SU-DHL-6 (cell line): Measurements from ENCODE around the gene CCDC24.

Experiments
- CTCF ChIP-seq: fragments of 200-600 bp; sonication (generic); IDR thresholded peaks from one replicate; pipeline ENCODE4 v1.5.1; 2017; ENCODE audit warnings: antibody characterized with exemption, mild to moderate bottlenecking, low read length, moderate library complexity; ENCODE audit not compliant: insufficient read depth, poor library complexity, severe bottlenecking
- EZH2phosphoT487 ChIP-seq: fragments of 200-600 bp; sonication (generic), shearing (Covaris generic); conservative IDR thresholded peaks from 2 replicates; pipeline ENCODE4 v1.6.1; 2018; ENCODE audit warnings: mild to moderate bottlenecking, antibody characterized with exemption, low read length, moderate library complexity, mixed read lengths

GRCh38 chr1:43970502-43970901 lies 20.9 kb upstream of the CCDC24 start:
- TF ChIP-seq CTCF: no peak
- no peak for TF ChIP-seq EZH2phosphoT487
